SK-N-MC (cell line): ENCODE measurements around the gene NOSTRIN.

Experiments used
- EZH2 ChIP-seq: fragments of 200-600 bp; sonication (generic); IDR thresholded peaks from one replicate; pipeline ENCODE4 v1.6.1; 2017; ENCODE audit warnings: antibody characterized with exemption
- FOXP2 ChIP-seq: optimal IDR thresholded peaks from 2 replicates; pipeline ENCODE3; 2011; ENCODE audit warnings: mild to moderate bottlenecking, moderate library complexity; ENCODE audit not compliant: insufficient read depth; ENCODE audit errors: extremely low read length, control extremely low read depth
- POLR2AphosphoS5 ChIP-seq: IDR thresholded peaks from 2 replicates; pipeline ENCODE4 v1.6.1; 2012; ENCODE audit warnings: mild to moderate bottlenecking, low read depth, low read length, borderline replicate concordance

DNA sequence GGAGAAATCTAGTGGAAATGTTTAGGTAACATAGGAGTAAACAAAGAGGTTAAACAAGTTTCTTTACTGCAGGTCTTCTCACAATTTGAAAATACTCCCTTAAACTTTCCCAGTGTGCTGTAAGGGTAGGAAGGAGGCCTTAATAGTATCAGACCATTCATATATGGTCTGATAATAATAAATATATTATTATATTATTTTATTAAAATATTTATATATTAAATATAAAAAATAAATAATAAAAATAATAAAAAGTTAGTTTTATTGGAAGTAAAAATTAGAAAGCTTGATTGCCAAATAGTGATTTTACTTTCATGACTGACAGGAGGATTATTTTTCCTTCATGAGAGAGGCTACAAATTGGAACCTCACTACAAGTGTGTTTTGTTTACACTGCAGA lies 7.1 kb downstream of the NOSTRIN start:
- no peak for TF ChIP-seq EZH2
- TF ChIP-seq POLR2AphosphoS5 = no peak
- no peak for TF ChIP-seq FOXP2
